ENCODE results near the gene GIMAP8. TPM values are rescaled to one million over a fixed set of nuclear protein-coding genes. Genes with fewer than 3 reads are reported as not detected.

The GIMAP8 gene
- polyA plus RNA-seq, 1 of the 3 experiments (the other 2 are of a cell fraction) = not detected

DNA sequence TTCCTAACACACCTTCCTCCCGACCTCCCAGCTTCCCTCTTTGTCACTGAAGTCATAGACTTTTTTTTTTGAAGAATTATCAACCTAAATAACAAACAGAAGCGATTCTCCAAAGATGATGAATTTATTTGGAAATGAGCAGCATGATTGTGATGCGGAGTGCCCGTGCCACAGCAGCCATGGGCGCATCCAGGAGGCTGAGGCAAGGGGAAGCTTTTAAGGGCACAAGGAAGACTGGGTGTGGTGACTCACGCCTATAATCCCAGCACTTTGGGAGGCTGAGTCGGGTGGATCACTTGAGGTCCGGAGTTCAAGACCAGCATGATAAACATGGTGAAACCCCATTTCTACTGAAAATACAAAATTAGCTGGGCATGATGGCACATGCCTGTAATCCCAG lies 16.2 kb upstream of the GIMAP8 start:
- no peaks in the 10 kb centered on the region for H3K79me2 ChIP-seq (ENCODE audit: insufficient read depth)
- ChIA-PET POLR2A (no interaction called here), CTCF (interaction anchor here (0.6 to 5.0 kb wide), 5 partner anchors 13 to 1274 kb away, joined by 3 to 20 read pairs (median 4); no protein-coding TSS in a partner anchor)
- H3K9me3 ChIP-seq = no peaks in the 10 kb centered on the region
- H2AFZ ChIP-seq (ENCODE audit: low read depth) = no peak overlapping the region
- H4K20me1 ChIP-seq (ENCODE audit: insufficient read depth) = no peaks in the 10 kb centered on the region
- no peaks in the 10 kb centered on the region for H3K36me3 ChIP-seq (replicated peaks in 1 of 2; ENCODE audit: control insufficient read depth in 1 of 2, insufficient read depth in 2 of 2, low read length in 1 of 2)
- H3F3A ChIP-seq (replicated peaks; ENCODE audit: insufficient read depth) = no peaks in the 10 kb centered on the region
- H3K4me3 ChIP-seq (ENCODE audit: low read depth in 2 of 2, low read length in 1 of 2) = no peak overlapping the region
- no peaks in the 10 kb centered on the region for H3K9me2 ChIP-seq
- peaks cover 19% of the 10 kb centered on the region for H3K27me3 ChIP-seq (ENCODE audit: insufficient read depth)
- peaks cover 0 to 2% of the 10 kb centered on the region in 2 experiments; a peak in 2 of 4 replicates for H3K4me1 ChIP-seq (ENCODE audit: control insufficient read depth in 1 of 2, insufficient read depth in 2 of 2, low read depth in 1 of 2, low read length in 1 of 2)
- no peak overlapping the region for H3K27ac ChIP-seq (ENCODE audit: low read depth in 2 of 2, low read length in 1 of 2)
- TF ChIP-seq GABPA (IDR thresholded peaks at IDR 0.05; ENCODE audit: low read depth) (no peak), MEF2A (IDR thresholded peaks at IDR 0.05; ENCODE audit: borderline replicate concordance, low read depth) (no peak)
- WGBS (ENCODE audit: low lambda C conversion rate) = 22% methylated on average over 8 of the region's 8 CpGs
- H3K9ac ChIP-seq = no peak overlapping the region
- no peak overlapping the region for H3K4me2 ChIP-seq
- no peak for DNase-seq

DNA sequence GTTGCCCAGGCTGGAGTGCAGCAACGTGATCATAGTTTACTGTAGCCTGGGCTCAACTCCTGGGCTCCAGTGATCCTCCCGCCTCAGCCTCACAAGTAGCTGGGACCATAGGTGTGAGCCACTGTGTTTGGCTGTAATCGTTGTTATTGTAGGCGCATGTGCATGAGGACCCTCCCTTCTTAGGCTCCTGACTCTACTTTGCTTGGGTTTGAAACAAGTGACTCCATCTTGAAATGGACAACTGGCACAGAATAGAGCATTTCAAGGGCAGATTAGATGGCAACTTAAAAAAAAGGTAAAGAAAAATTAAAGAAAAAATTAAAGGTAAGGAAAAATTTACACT lies 15.4 kb upstream of the GIMAP8 start:
- H3K4me3 ChIP-seq (ENCODE audit: low read depth in 2 of 2, low read length in 1 of 2) = no peak overlapping the region
- H4K20me1 ChIP-seq (ENCODE audit: insufficient read depth) = no peaks in the 10 kb centered on the region
- no peaks in the 10 kb centered on the region for H3K9me2 ChIP-seq
- ChIA-PET POLR2A (no interaction called here), CTCF (no interaction called here)
- no peaks in the 10 kb centered on the region for H3F3A ChIP-seq (replicated peaks; ENCODE audit: insufficient read depth)
- no peak overlapping the region for H3K9ac ChIP-seq
- H3K36me3 ChIP-seq (replicated peaks in 1 of 2; ENCODE audit: control insufficient read depth in 1 of 2, insufficient read depth in 2 of 2, low read length in 1 of 2) = no peaks in the 10 kb centered on the region
- H3K27me3 ChIP-seq (ENCODE audit: insufficient read depth) = peaks cover 19% of the 10 kb centered on the region
- no peaks in the 10 kb centered on the region for H3K79me2 ChIP-seq (ENCODE audit: insufficient read depth)
- H3K9me3 ChIP-seq = no peaks in the 10 kb centered on the region
- no peaks in the 10 kb centered on the region; a peak in 1 of 4 replicates for H3K4me1 ChIP-seq (ENCODE audit: control insufficient read depth in 1 of 2, insufficient read depth in 2 of 2, low read depth in 1 of 2, low read length in 1 of 2)
- H3K27ac ChIP-seq (ENCODE audit: low read depth in 2 of 2, low read length in 1 of 2) = no peak overlapping the region
- 37% methylated on average over 4 of the region's 4 CpGs for WGBS (ENCODE audit: low lambda C conversion rate)
- TF ChIP-seq CHD2 (IDR thresholded peaks at IDR 0.05; ENCODE audit: low read length, partially characterized antibody) (no peak), FOSL2 (IDR thresholded peaks at IDR 0.05; ENCODE audit: borderline replicate concordance, low read depth) (no peak), FOXJ3 (CRISPR knock-in tag; IDR thresholded peaks at IDR 0.05) (no peak), FOXM1 (IDR thresholded peaks at IDR 0.05; ENCODE audit: low read depth) (no peak), GABPA (IDR thresholded peaks at IDR 0.05; ENCODE audit: low read depth) (no peak), SMC3 (IDR thresholded peaks at IDR 0.05; ENCODE audit: low read depth, low read length) (no peak), IRF3 (IDR thresholded peaks at IDR 0.05; ENCODE audit: low read depth, low read length) (no peak), TEAD4 (IDR thresholded peaks at IDR 0.05; ENCODE audit: borderline replicate concordance, insufficient read depth) (no peak), TCF12 (IDR thresholded peaks at IDR 0.05) (no peak)
- TF ChIP-seq, protein P1, sequence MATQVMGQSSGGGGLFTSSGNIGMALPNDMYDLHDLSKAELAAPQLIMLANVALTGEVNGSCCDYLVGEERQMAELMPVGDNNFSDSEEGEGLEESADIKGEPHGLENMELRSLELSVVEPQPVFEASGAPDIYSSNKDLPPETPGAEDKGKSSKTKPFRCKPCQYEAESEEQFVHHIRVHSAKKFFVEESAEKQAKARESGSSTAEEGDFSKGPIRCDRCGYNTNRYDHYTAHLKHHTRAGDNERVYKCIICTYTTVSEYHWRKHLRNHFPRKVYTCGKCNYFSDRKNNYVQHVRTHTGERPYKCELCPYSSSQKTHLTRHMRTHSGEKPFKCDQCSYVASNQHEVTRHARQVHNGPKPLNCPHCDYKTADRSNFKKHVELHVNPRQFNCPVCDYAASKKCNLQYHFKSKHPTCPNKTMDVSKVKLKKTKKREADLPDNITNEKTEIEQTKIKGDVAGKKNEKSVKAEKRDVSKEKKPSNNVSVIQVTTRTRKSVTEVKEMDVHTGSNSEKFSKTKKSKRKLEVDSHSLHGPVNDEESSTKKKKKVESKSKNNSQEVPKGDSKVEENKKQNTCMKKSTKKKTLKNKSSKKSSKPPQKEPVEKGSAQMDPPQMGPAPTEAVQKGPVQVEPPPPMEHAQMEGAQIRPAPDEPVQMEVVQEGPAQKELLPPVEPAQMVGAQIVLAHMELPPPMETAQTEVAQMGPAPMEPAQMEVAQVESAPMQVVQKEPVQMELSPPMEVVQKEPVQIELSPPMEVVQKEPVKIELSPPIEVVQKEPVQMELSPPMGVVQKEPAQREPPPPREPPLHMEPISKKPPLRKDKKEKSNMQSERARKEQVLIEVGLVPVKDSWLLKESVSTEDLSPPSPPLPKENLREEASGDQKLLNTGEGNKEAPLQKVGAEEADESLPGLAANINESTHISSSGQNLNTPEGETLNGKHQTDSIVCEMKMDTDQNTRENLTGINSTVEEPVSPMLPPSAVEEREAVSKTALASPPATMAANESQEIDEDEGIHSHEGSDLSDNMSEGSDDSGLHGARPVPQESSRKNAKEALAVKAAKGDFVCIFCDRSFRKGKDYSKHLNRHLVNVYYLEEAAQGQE (IDR thresholded peaks at IDR 0.05; ENCODE audit: low read depth, low read length) = no peak
- no peak overlapping the region for H3K4me2 ChIP-seq
- H2AFZ ChIP-seq (ENCODE audit: low read depth) = no peak overlapping the region
- no peak for DNase-seq
